ENCODE results near the gene FGD6.

DNA sequence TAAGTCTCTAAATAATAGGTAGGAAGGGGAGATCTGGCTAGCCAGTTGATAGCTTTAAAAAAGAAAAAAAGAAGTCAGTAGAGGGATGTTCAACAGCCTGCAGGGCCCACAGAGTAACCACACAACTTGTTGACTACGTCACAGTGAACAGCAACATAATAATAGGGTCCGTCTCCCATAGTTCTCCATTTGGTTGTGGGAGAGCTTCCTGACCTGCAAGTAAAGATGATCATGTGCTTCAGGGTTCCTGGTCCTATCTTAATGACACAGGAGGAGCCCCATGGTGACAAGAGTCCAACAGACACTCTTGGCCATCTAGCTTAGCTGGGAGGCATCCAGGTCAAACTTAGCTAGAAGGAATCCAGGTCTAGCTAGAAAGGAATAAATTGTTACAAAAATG lies 36.2 kb downstream of the FGD6 start:
- TF ChIP-seq GATA2 (IDR thresholded peaks at IDR 0.05; ENCODE audit: low read depth, low read length) (no peak), GATA3 (IDR thresholded peaks at IDR 0.05; ENCODE audit: low read depth, low read length) (no peak)

All from SH-SY5Y (cell line).